ENCODE results near the gene ZDHHC14. TPM values are rescaled to one million over a fixed set of nuclear protein-coding genes. Genes with fewer than 3 reads are reported as not detected.

Gene ZDHHC14
- total and polyA plus RNA-seq, 2 of the 8 experiments (the other 6 are each of a cell fraction or from before 2014, with no cell fraction given): 2.9 to 5.3 TPM

GRCh38 chr6:157514659-157515496 is 133.9 kb downstream of the ZDHHC14 start (continued):
- TF ChIP-seq HDAC6 (IDR thresholded peaks at IDR 0.05; ENCODE audit: low read depth, low read length): no peak
